Panc1 (cell line): Measurements from ENCODE around the gene ADD1.

Source experiments
- POLR2AphosphoS5 ChIP-seq: IDR thresholded peaks from 2 replicates; pipeline ENCODE4 v1.6.1; 2012; ENCODE audit warnings: mild to moderate bottlenecking, low read depth, low read length, moderate library complexity
- TF ChIP-seq, protein P1 (sequence below): fragments of 450-650 bp; IDR thresholded peaks from 2 replicates; pipeline ENCODE4 v1.5.1; 2017; ENCODE audit warnings: mild to moderate bottlenecking
- TF ChIP-seq, protein P2 (sequence below), 2 experiments: IDR thresholded peaks; 2 replicates each; pipeline ENCODE4 v1.6.1; 2011 to 2012; ENCODE audit warnings: low read depth in 2 of 2, control low read depth in 1 of 2, low read length in 1 of 2, mild to moderate bottlenecking in 1 of 2, moderate library complexity in 1 of 2; ENCODE audit not compliant: insufficient read depth in 1 of 2

DNA sequence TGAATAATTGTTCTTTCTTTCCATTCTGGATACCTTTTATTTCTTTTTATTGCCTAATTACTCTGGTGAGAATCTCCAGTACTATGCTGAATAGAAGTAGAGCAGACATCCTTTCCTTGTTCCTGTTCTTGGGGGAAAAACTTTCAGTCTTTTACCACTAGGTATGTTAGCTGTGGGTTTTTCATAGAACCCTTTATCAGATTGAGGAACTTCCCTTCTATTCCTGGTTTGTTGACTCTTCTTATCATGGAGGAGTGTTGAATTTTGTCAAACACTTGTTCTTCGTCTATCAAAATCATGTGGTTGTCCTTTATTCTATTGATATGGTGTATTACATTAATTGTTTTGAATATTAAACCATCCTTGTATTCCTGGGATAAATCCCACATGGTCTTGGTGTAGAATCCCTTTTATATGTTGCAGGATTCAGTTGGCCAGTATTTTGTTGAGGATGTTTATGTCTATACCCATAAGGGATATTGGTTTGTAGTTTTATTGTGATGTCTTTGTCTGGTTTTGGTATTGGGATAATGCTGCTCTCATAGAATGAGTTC, 27.2 kb upstream of the ADD1 start:
- TF ChIP-seq POLR2AphosphoS5, result no peak
- TF ChIP-seq, protein P1, sequence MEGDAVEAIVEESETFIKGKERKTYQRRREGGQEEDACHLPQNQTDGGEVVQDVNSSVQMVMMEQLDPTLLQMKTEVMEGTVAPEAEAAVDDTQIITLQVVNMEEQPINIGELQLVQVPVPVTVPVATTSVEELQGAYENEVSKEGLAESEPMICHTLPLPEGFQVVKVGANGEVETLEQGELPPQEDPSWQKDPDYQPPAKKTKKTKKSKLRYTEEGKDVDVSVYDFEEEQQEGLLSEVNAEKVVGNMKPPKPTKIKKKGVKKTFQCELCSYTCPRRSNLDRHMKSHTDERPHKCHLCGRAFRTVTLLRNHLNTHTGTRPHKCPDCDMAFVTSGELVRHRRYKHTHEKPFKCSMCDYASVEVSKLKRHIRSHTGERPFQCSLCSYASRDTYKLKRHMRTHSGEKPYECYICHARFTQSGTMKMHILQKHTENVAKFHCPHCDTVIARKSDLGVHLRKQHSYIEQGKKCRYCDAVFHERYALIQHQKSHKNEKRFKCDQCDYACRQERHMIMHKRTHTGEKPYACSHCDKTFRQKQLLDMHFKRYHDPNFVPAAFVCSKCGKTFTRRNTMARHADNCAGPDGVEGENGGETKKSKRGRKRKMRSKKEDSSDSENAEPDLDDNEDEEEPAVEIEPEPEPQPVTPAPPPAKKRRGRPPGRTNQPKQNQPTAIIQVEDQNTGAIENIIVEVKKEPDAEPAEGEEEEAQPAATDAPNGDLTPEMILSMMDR, result no peak
- TF ChIP-seq, protein P2, sequence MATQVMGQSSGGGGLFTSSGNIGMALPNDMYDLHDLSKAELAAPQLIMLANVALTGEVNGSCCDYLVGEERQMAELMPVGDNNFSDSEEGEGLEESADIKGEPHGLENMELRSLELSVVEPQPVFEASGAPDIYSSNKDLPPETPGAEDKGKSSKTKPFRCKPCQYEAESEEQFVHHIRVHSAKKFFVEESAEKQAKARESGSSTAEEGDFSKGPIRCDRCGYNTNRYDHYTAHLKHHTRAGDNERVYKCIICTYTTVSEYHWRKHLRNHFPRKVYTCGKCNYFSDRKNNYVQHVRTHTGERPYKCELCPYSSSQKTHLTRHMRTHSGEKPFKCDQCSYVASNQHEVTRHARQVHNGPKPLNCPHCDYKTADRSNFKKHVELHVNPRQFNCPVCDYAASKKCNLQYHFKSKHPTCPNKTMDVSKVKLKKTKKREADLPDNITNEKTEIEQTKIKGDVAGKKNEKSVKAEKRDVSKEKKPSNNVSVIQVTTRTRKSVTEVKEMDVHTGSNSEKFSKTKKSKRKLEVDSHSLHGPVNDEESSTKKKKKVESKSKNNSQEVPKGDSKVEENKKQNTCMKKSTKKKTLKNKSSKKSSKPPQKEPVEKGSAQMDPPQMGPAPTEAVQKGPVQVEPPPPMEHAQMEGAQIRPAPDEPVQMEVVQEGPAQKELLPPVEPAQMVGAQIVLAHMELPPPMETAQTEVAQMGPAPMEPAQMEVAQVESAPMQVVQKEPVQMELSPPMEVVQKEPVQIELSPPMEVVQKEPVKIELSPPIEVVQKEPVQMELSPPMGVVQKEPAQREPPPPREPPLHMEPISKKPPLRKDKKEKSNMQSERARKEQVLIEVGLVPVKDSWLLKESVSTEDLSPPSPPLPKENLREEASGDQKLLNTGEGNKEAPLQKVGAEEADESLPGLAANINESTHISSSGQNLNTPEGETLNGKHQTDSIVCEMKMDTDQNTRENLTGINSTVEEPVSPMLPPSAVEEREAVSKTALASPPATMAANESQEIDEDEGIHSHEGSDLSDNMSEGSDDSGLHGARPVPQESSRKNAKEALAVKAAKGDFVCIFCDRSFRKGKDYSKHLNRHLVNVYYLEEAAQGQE (IDR thresholded peaks at IDR 0.05; ENCODE audit: insufficient read depth in 1 of 2, low read depth in 2 of 2, low read length in 1 of 2), result no peak
